C1 segment of cervical spinal cord (tissue), 14 donors: ENCODE data around the gene GALNS.

Experiments used
- DNase-seq, 14 donors: peaks; one replicate each; lab custom pipeline; 2025; lab: John Stamatoyannopoulos, UW

Gene GALNS

GRCh38 chr16:88856122-88856827 lies 472 bp downstream of the GALNS start:
- DNase-seq = no peak

DNA sequence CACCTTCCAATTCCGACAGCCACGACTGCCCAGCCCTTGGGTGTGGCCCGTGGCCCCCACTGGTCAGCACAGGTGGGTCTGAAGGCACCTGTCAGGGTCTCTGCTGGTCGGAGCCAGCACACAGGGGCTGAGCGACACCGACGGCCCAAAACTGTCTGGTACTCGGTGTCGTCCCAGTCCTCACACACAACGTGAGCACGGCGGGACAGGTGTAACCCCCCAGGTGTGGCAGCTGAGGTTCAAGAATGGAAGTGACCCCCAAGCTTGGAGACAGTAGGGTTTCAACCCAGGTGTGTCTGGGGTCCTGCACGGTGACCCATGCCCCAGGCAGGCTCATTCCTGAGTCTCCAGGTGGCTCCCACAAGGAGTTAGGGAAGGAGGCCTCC lies 1.0 kb downstream of the GALNS start:
- DNase-seq = no peak

DNA sequence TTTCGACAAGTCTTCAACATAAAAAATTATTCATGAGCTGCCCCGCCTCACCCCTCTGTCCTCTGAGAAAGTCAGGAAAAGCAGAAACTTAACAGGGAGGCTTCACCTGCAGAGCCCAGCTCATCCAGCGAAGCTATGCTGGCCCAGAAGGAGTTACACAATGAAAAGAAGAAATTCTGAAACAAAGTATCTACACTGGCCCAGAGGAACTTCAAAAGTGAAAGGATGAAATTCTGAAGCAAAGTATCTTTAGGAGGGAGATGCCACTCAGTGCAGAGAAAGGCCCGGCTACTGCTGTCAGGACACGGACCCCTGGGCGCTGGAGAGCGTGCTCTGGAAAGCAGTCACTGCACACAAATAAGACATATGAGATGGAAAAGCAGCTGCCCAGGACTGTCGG lies 1.6 kb downstream of the GALNS start:
- DNase-seq = no peak

GRCh38 chr16:88854306-88855111 lies 2.2 kb downstream of the GALNS start:
- no peak for DNase-seq

GRCh38 chr16:88853325-88853941 lies 3.3 kb downstream of the GALNS start:
- DNase-seq = no peak

- DNase-seq = no peak
These were observed 5.1 kb downstream of the GALNS start for GRCh38 chr16:88851616-88852015.

GRCh38 chr16:88850531-88851199 lies 6.1 kb downstream of the GALNS start:
- no peak for DNase-seq

GRCh38 chr16:88848557-88848956 lies 8.2 kb downstream of the GALNS start:
- DNase-seq = no peak

- no peak for DNase-seq
These were observed 9.1 kb downstream of the GALNS start for GRCh38 chr16:88847654-88848053.

DNA sequence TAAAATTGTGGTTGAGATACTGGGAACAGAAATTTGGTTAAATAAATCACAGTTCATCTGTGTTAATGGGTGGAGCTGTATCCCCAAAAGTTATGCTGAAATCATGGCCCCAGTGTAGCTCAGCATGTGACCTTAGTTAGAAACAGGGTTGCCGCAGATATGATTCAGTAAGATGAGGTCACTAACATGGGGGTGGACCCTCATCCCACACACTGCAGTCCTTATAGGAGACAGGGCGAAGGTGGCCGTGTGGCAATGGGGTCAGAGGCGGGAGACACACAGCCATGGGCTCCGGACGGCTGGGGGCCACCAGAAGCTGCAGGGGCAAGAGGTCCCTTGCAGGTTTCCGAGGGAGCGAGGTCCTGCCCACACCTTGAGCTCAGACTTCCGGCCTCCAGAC lies 10.7 kb downstream of the GALNS start:
- no peak for DNase-seq

- peak in 1 of 14 donors; percentile 15 for DNase-seq
These were observed 12.2 kb downstream of the GALNS start for GRCh38 chr16:88844419-88845036.

DNA sequence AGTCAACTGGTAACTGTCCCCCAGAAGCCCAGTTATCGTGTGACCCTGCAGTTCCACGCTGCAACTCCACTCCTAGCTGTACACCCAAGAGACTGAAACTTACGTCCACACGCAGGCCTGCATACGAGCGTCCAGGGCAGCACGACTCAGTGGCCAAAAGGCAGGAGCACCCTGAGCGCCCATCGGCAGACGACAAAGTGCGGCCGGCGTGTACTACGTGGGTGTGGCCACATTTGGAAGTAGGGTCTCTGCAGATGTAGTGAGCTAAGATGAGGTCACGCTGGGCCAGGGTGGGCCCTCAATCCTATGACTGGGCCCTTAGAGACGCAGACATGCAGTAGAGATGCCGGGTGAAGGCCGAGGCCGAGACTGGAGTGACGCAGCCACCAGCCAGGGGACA lies 13.5 kb downstream of the GALNS start:
- no peak for DNase-seq

GRCh38 chr16:88842806-88843205 lies 13.9 kb downstream of the GALNS start:
- no peak for DNase-seq

DNA sequence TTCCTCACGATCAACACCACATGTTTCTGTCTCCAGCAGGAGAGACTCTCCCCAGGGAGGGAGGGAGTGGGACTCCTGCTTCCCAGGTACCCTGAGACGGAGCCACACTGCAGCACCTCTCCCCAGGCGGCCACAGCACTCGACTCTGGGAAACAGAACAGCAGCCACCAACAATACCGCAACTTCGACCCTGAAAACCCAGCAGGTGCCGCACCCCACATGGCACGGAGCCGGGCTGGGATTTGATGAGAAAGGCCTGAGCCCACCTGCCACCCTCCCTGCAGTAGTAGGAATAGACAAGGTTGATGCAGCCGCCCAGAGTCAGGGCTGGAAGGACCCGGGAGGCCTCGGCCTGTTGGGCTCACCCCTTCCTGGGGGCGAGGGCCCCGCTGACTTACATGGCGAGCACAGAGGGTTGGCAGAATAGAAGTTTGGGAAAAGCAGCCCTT lies 14.4 kb downstream of the GALNS start:
- DNase-seq = no peak

GRCh38 chr16:88841521-88842307 lies 15.0 kb downstream of the GALNS start:
- DNase-seq = no peak

DNA sequence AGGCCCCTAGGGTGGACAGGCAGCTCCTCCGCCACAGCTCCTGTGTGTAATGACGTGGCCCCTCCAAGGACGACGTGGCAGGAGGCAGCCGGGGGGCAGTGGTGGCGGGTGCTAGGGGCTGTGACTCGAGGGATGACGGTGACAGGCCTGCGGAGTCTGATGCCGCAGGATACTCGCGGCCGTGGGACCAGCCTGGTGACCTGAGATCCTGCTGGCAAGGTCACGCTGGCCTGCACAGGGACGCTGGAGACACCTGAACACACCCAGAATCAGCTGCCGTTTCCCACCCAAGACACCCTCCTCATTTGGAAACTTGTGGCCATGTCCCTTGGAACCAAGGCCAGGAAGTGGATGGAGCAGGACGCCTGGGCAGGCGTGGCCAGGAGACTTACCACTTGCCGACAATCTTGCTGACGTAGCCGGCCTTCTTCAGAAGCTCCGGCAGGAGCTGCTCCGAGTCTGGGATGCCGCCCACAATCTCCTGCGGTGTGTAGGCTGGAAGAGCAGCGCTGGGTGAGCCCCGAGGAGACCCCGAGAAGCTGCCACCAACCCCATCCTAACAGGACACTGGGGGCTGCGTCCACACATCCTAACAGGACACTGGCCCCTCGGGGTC lies 16.0 kb downstream of the GALNS start:
- no peak for DNase-seq

DNA sequence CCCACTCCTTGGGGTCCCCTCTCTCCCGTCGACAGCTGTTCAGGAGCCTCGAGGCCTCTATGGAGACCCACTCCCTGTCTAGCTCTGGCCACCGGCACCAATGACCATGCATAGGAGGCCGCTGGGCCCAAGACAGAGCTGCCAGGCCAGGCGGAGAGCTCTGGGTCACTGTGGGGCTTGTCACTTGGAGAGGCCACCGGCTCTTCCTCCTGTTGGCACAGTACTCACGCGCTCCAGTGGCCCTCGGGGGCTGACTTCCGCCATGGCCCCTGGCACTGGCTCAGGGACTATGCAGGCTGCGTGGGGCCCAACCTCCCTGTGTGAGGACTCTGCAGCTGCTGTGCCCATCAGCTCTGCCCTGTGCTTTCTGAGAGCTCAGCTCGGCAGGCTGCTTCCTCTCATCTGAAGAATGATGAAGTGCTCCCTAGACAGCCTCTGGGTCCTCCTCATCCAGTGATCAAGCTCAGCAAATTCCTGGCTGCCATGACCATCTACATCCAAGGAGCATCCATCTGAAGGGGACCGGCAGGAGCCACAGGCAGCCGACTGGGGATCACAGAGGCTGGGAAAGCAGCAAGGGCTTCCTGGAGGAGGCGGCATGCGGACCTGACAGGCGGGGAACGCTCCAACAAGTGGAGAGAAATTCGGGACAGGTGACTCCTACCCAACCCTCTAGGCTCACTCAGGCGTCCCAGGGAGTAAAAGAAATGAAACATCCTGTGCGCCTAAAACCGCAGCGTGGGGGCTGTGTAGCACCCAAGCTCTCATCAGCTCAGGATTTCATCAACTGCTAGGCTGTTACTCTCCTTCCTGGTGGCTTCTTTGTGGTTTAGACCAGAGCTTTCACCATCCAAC lies 16.8 kb downstream of the GALNS start:
- no peak for DNase-seq

- no peak for DNase-seq
These were observed 17.7 kb downstream of the GALNS start for GRCh38 chr16:88839026-88839529.

- no peak for DNase-seq
These were observed 18.2 kb downstream of the GALNS start for GRCh38 chr16:88838566-88838965.
